IPS-15b (cell line): ENCODE data around the gene ZFAND3.

Experiments
- H3K27me3 ChIP-seq: one replicate; pipeline ENCODE4 v1.6.1; 2013; ENCODE audit warnings: low read length; ENCODE audit not compliant: control insufficient read depth, insufficient read depth
- H3K36me3 ChIP-seq: one replicate; pipeline ENCODE4 v1.6.1; 2013; ENCODE audit warnings: low read length; ENCODE audit not compliant: control insufficient read depth, insufficient read depth
- H3K4me1 ChIP-seq: one replicate; pipeline ENCODE4 v1.6.1; 2013; ENCODE audit warnings: mild to moderate bottlenecking, low read length; ENCODE audit not compliant: control insufficient read depth, insufficient read depth
- H3K4me3 ChIP-seq: one replicate; pipeline ENCODE4 v1.5.1; 2013; ENCODE audit warnings: low read depth, low read length
- H3K9ac ChIP-seq: one replicate; pipeline ENCODE4 v1.6.1; 2013; ENCODE audit warnings: low read depth, mild to moderate bottlenecking, low read length
- H3K9me3 ChIP-seq: one replicate; pipeline ENCODE4 v1.6.1; 2013; ENCODE audit warnings: mild to moderate bottlenecking, low read length; ENCODE audit not compliant: control insufficient read depth, insufficient read depth

ZFAND3 gene

GRCh38 chr6:37974381-37974780 is 154.9 kb downstream of the ZFAND3 start:
- H3K4me1 ChIP-seq = no peaks in the 10 kb centered on the region
- no peaks in the 10 kb centered on the region for H3K36me3 ChIP-seq
- H3K4me3 ChIP-seq = no peak overlapping the region
- H3K27me3 ChIP-seq = no peaks in the 10 kb centered on the region
- no peak overlapping the region for H3K9ac ChIP-seq
- peaks cover 3% of the 10 kb centered on the region for H3K9me3 ChIP-seq

GRCh38 chr6:37974943-37975342 is 155.4 kb downstream of the ZFAND3 start:
- H3K36me3 ChIP-seq = no peaks in the 10 kb centered on the region
- no peak overlapping the region for H3K4me3 ChIP-seq
- H3K4me1 ChIP-seq = no peaks in the 10 kb centered on the region
- H3K9me3 ChIP-seq = peaks cover 3% of the 10 kb centered on the region
- no peak overlapping the region for H3K9ac ChIP-seq
- H3K27me3 ChIP-seq = no peaks in the 10 kb centered on the region

GRCh38 chr6:37977715-37978114 is 158.2 kb downstream of the ZFAND3 start:
- no peaks in the 10 kb centered on the region for H3K4me1 ChIP-seq
- no peaks in the 10 kb centered on the region for H3K36me3 ChIP-seq
- no peaks in the 10 kb centered on the region for H3K27me3 ChIP-seq
- no peak overlapping the region for H3K9ac ChIP-seq
- no peak overlapping the region for H3K4me3 ChIP-seq
- peaks cover 3% of the 10 kb centered on the region for H3K9me3 ChIP-seq

GRCh38 chr6:37979392-37980221 is 160.1 kb downstream of the ZFAND3 start:
- Histone ChIP-seq H3K4me1 (no peaks in the 10 kb centered on the region), H3K27me3 (no peaks in the 10 kb centered on the region), H3K36me3 (no peaks in the 10 kb centered on the region), H3K4me3 (no peak overlapping the region), H3K9ac (no peak overlapping the region), H3K9me3 (peaks cover 2% of the 10 kb centered on the region)

GRCh38 chr6:37980222-37980595 is 160.7 kb downstream of the ZFAND3 start:
- Histone ChIP-seq H3K27me3 (no peaks in the 10 kb centered on the region), H3K9ac (no peak overlapping the region), H3K4me3 (no peak overlapping the region), H3K36me3 (no peaks in the 10 kb centered on the region), H3K9me3 (no peaks in the 10 kb centered on the region), H3K4me1 (no peaks in the 10 kb centered on the region)

GRCh38 chr6:37981626-37982025 is 162.1 kb downstream of the ZFAND3 start:
- no peaks in the 10 kb centered on the region for H3K36me3 ChIP-seq
- H3K27me3 ChIP-seq = no peaks in the 10 kb centered on the region
- no peak overlapping the region for H3K9ac ChIP-seq
- no peaks in the 10 kb centered on the region for H3K9me3 ChIP-seq
- no peak overlapping the region for H3K4me3 ChIP-seq
- H3K4me1 ChIP-seq = no peaks in the 10 kb centered on the region

GRCh38 chr6:37982317-37982716 is 162.8 kb downstream of the ZFAND3 start:
- Histone ChIP-seq H3K4me3 (no peak overlapping the region), H3K27me3 (no peaks in the 10 kb centered on the region), H3K9me3 (no peaks in the 10 kb centered on the region), H3K4me1 (no peaks in the 10 kb centered on the region), H3K9ac (no peak overlapping the region), H3K36me3 (no peaks in the 10 kb centered on the region)

- H3K4me3 ChIP-seq = no peak overlapping the region
- no peak overlapping the region for H3K9ac ChIP-seq
- no peaks in the 10 kb centered on the region for H3K4me1 ChIP-seq
- no peaks in the 10 kb centered on the region for H3K9me3 ChIP-seq
- H3K36me3 ChIP-seq = no peaks in the 10 kb centered on the region
- H3K27me3 ChIP-seq = no peaks in the 10 kb centered on the region
Observed at GRCh38 chr6:37983720-37984501, 164.4 kb downstream of the ZFAND3 start.

GRCh38 chr6:37984578-37984977 is 165.1 kb downstream of the ZFAND3 start:
- Histone ChIP-seq H3K4me3 (no peak overlapping the region), H3K9me3 (no peaks in the 10 kb centered on the region), H3K9ac (no peak overlapping the region), H3K4me1 (no peaks in the 10 kb centered on the region), H3K27me3 (no peaks in the 10 kb centered on the region), H3K36me3 (no peaks in the 10 kb centered on the region)

GRCh38 chr6:37985355-37985754 is 165.8 kb downstream of the ZFAND3 start:
- H3K27me3 ChIP-seq = no peaks in the 10 kb centered on the region
- no peaks in the 10 kb centered on the region for H3K4me1 ChIP-seq
- no peak overlapping the region for H3K4me3 ChIP-seq
- H3K9ac ChIP-seq = no peak overlapping the region
- no peaks in the 10 kb centered on the region for H3K9me3 ChIP-seq
- H3K36me3 ChIP-seq = no peaks in the 10 kb centered on the region

- no peaks in the 10 kb centered on the region for H3K36me3 ChIP-seq
- no peaks in the 10 kb centered on the region for H3K4me1 ChIP-seq
- H3K4me3 ChIP-seq = no peak overlapping the region
- no peaks in the 10 kb centered on the region for H3K27me3 ChIP-seq
- H3K9ac ChIP-seq = no peak overlapping the region
- no peaks in the 10 kb centered on the region for H3K9me3 ChIP-seq
Observed at GRCh38 chr6:37987018-37987417, 167.5 kb downstream of the ZFAND3 start.

GRCh38 chr6:37987559-37987958 is 168.0 kb downstream of the ZFAND3 start:
- Histone ChIP-seq H3K27me3 (no peaks in the 10 kb centered on the region), H3K9ac (no peak overlapping the region), H3K4me1 (no peaks in the 10 kb centered on the region)

More at GRCh38 chr6:37987559-37987958, 168.0 kb downstream of the ZFAND3 start:
- Histone ChIP-seq H3K36me3 (no peaks in the 10 kb centered on the region), H3K9me3 (no peaks in the 10 kb centered on the region), H3K4me3 (no peak overlapping the region)
